PC-3 (cell line): ENCODE measurements around the gene CCDC158.

Experiments used
- CTCF ChIP-seq: fragments of 300-600 bp; sonication (generic); conservative IDR thresholded peaks from 2 replicates; pipeline ENCODE4 v1.5.1; 2017; ENCODE audit warnings: antibody characterized with exemption, low read depth, mild to moderate bottlenecking, low read length
- EZH2 ChIP-seq: fragments of 300-600 bp; sonication (generic); IDR thresholded peaks from one replicate; pipeline ENCODE4 v1.6.1; 2017; ENCODE audit warnings: antibody characterized with exemption, mild to moderate bottlenecking, low read length; ENCODE audit not compliant: unreplicated experiment

- TF ChIP-seq CTCF (no peak), EZH2 (no peak)
These were observed 66.1 kb downstream of the CCDC158 start for GRCh38 chr4:76354517-76355473.
